ENCODE results near the gene CBX6.
"Not testable (repeated sequence)": the region's sequence is repeated elsewhere in the genome, so short reads cannot be mapped to it uniquely, and the experiment has no call there.

CBX6 gene

GRCh38 chr22:38860283-38861169 is 11.5 kb downstream of the CBX6 start:
- no peak for DNase-seq

GRCh38 chr22:38859581-38860282 is 12.3 kb downstream of the CBX6 start:
- no peak for DNase-seq

DNA sequence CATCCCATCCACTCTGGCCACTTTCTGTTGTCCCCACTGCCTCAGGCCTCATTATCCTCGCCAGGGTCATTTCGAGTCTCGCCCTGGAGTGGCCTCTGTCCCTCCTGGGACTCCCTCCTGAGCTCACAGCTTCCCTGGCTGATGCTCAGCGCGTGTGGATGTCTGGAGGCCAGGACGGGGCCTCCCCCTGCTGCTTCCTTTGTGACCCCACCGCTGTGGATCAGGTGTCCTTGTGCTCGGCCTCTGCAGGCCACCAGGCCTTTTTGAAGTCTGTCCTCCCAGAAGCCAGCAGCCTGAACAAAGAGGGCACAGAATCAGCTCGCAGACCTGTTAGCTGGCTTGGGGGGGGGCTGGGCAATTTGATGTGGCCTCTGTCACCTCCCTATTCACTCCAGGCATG is 13.5 kb downstream of the CBX6 start:
- DNase-seq = no peak

GRCh38 chr22:38854476-38854875 is 17.5 kb downstream of the CBX6 start:
- DNase-seq = not testable (repeated sequence)

DNA sequence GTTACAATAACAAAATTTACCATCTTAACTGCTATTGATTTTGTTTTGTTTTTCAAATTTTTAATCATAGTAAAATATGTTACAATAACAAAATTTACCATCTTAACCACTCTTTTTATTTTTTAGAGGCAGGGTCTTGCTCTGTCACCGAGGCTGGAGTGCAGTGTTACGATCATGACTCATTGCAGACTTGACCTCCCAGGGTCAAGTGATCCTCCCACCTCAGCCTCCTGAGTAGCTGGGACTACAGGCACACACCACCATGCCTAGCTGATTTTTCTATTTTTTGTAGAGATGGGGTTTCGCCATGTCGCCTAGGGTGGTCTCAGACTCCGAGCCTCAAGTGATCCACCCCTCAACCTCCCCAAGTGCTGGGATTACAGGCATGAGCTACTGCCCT is 18.1 kb downstream of the CBX6 start:
- not testable (repeated sequence) for DNase-seq

- DNase-seq = no peak
Observed at GRCh38 chr22:38853196-38853651, 18.8 kb downstream of the CBX6 start.

GRCh38 chr22:38852522-38852921 is 19.5 kb downstream of the CBX6 start:
- DNase-seq = no peak

- no peak for DNase-seq
Observed at GRCh38 chr22:38850941-38851849, 20.8 kb downstream of the CBX6 start.

GRCh38 chr22:38850399-38850798 is 21.6 kb downstream of the CBX6 start:
- DNase-seq = no peak

DNA sequence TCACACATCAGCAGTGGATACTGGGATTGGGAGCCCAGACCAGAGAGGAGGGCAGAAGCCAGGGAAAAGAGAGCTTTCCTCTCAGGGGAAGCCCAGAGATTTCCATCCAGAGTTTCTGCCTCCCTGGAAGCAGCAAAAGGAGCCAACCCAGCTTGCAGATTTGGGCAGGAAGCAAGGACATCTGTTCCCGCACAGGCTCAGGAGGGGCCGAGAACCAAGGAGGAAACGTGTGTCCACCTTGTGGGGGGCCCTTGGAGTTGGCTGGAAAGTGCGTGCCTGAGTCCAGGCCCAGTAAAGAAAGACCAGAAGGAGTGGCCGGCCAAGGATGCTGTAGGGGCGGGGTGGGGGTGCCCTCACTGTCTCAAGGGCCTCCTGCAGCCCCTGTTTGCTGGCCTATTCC is 22.2 kb downstream of the CBX6 start:
- no peak for DNase-seq

DNA sequence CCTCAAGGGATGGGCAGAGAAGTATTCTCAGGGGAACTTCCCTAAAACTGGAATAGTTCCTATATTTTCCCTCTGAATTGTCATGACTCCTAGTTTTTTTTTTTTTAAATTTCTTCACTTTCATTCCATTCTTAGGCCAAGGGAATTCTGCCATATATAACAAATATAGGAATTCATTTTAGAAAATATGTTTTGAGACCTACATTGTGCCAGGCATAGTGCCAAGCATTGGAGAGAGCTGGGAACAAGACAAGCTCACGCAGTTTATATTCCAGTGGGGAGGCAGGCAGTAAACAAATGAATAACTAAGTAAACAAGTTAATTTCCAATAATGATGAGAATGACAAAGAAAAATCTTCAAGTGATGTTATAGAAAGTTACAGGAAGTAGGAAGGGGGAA is 25.6 kb downstream of the CBX6 start:
- DNase-seq = no peak

- no peak for DNase-seq
Observed at GRCh38 chr22:38845004-38845740, 26.8 kb downstream of the CBX6 start.

DNA sequence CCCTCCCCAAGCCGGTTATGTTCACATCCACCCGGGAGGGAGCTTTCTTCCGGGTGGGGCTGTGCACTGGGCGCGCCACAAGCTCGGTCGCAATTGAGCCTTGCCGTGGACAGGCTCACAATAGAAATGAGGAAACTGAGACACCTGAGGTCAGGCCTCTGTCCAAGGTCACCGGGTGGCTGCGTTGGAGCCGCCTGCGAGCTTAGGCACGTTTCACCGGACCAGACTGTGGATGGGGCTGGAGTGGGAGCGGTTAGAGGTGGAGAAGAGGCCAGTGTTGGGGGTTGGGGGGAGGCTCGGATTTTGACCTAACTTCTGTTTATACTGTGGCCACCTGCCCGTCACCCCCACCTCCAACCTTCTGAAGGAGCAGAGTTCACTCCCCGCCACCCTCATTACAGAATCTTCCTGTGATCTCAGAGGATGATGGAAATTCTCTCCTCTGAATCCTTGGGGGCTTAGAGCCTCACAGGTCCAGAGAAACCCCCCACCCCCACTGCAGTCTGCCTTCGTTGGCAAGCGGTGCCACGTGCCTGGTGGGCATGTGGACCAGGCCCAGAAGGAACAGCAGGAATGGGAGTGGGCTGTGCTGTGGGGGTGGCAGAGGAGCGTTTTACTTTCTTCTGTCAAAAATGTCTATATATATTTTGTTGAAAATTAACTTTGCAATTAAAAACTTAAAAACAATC is 27.6 kb downstream of the CBX6 start:
- peak; percentile 42 for DNase-seq

- peak; percentile 42 for DNase-seq
Observed at GRCh38 chr22:38843657-38844314, 28.2 kb downstream of the CBX6 start, which contains the start of gene NPTXR. Gene NPTXR, minus strand, starts transcription at chr22:38844028.

GRCh38 chr22:38843201-38843656 is 28.8 kb downstream of the CBX6 start:
- no peak for DNase-seq

DNA sequence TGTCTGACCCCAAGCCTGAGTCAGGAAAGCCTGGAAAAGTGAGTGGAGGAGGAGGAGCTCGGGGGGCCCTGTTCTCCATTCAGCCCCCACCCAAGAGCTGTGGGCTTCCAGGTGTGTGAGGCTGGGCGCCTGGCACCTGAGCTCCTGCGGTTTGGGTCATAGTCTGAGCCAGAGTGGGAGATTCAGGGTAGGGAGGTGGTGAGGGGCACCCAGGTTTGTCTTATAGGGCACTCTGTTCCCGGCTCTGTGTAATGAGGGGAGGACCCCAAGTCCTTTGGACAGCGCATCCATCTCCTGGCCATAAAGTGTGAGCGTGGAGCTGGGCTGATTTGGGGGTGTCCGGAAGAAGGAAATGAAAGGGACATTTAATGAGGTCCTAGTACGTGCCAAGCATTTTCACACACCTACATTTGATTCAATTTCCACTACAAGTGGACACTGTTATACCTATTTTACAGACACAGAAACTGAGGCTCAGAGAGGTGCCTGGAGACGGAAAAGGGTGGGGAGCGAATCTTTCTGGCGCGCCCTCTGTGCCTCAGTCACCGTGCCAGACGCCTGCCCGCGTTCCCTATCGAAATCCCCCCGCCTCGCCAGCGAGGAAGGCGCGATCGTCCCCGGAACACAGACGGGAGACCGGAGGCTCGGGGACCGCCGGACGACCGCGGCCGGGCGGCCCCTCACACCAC is 29.4 kb downstream of the CBX6 start:
- no peak for DNase-seq

DNA sequence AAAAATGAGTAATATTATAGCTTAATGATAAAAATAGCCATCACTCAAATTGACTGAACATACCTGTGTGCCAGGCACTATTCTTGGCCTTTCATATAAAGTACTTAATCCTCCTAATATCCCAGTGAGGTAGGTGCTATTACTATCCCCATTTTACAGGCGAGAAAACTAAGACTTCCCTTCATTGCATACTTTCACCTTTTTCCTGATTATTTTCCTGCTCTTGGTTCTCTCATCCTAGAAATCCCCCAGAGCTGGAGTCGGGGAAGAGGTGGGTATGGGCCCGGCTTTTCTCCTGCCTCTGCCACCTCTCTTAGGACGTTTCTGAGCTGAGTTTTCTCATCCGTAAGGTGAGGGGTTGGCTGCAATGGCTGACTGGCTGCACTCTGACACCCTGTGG is 30.4 kb downstream of the CBX6 start:
- no peak for DNase-seq

DNA sequence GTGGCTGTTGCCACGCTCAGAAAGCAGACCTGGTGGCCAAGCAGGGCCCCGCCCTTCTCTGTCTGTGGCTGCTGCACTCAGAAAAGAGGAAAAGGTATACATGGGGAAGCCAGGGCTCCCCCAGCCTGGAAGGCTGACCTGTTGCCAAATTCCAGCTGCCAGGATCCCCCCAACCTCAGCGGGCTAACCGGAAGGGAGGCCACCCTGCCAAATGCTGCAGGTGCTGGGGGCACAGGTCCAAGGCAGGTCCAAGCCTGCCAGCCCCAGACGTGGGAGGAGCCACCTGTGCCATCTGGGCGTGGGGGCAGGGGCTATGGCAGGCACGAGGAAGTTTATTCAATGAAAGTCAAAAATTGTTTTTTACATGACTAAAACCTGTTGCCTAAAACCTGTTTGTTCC is 30.8 kb downstream of the CBX6 start:
- DNase-seq = no peak

- no peak for DNase-seq
Observed at GRCh38 chr22:38840129-38840528, 31.9 kb downstream of the CBX6 start.

GRCh38 chr22:38839686-38840085 is 32.3 kb downstream of the CBX6 start:
- no peak for DNase-seq
